IgD-negative memory B cell (primary cell): ENCODE data around the gene PDZK1IP1. TPM values are rescaled to one million over a fixed set of nuclear protein-coding genes. Genes with fewer than 3 reads are reported as not detected.

Source experiments
- H3K27ac Mint-ChIP-seq, 3 donors: one replicate each; pipeline ENCODE4 v1.8.0; 2020 to 2022; ENCODE audit warnings: mild to moderate bottlenecking in 3 of 3, mixed read lengths in 3 of 3, moderate library complexity in 1 of 3
- H3K27me3 Mint-ChIP-seq: one replicate; pipeline ENCODE4 v1.8.0; 2021; ENCODE audit warnings: mixed read lengths
- H3K36me3 Mint-ChIP-seq: one replicate; pipeline ENCODE4 v1.8.0; 2020; ENCODE audit warnings: mild to moderate bottlenecking, mixed read lengths
- H3K4me1 Mint-ChIP-seq, 3 donors: one replicate each; pipeline ENCODE4 v1.8.0; 2020 to 2022; ENCODE audit warnings: mixed read lengths in 3 of 3, mild to moderate bottlenecking in 1 of 3
- H3K4me3 Mint-ChIP-seq, 4 donors: one replicate each; pipeline ENCODE4 v1.8.0; 2020 to 2022; ENCODE audit warnings: mild to moderate bottlenecking in 4 of 4, mixed read lengths in 4 of 4, moderate library complexity in 3 of 4
- H3K9me3 Mint-ChIP-seq, 3 donors: one replicate each; pipeline ENCODE4 v1.8.0; 2020 to 2021; ENCODE audit warnings: mixed read lengths in 3 of 3, mild to moderate bottlenecking in 1 of 3
- polyA plus RNA-seq: library from polyadenylated mRNA; unstranded; fragments of 300-500 nt; fragmentation: Illumina TruSeq; gene quantifications from one replicate; pipeline ENCODE4 v1.2.3, GENCODE V29; 2021

The PDZK1IP1 gene
- polyA plus RNA-seq, 1 donor from 2014 or later: 1.1 TPM

- H3K4me3 Mint-ChIP-seq: no peak overlapping the region
- H3K9me3 Mint-ChIP-seq: no peaks in the 10 kb centered on the region
- peaks cover 20% of the 10 kb centered on the region for H3K27me3 Mint-ChIP-seq
- H3K36me3 Mint-ChIP-seq: no peaks in the 10 kb centered on the region
- no peak overlapping the region for H3K27ac Mint-ChIP-seq
- H3K4me1 Mint-ChIP-seq: peaks cover 0 to 6% (median 4%) of the 10 kb centered on the region in 3 donors
Measured at GRCh38 chr1:47183308-47184089, 6.3 kb downstream of the PDZK1IP1 start.

- H3K9me3 Mint-ChIP-seq: no peaks in the 10 kb centered on the region
- H3K4me1 Mint-ChIP-seq: peaks cover 0 to 6% (median 4%) of the 10 kb centered on the region in 3 donors
- no peak overlapping the region for H3K27ac Mint-ChIP-seq
- peaks cover 20% of the 10 kb centered on the region for H3K27me3 Mint-ChIP-seq
- no peak overlapping the region for H3K4me3 Mint-ChIP-seq
- H3K36me3 Mint-ChIP-seq: no peaks in the 10 kb centered on the region
Measured at GRCh38 chr1:47182676-47183235, 7.1 kb downstream of the PDZK1IP1 start.

- Mint-ChIP-seq H3K4me1 (peaks cover 0 to 6% (median 4%) of the 10 kb centered on the region in 3 donors), H3K36me3 (no peaks in the 10 kb centered on the region), H3K27ac (no peak overlapping the region), H3K4me3 (no peak overlapping the region), H3K27me3 (peaks cover 22% of the 10 kb centered on the region), H3K9me3 (no peaks in the 10 kb centered on the region)
Measured at GRCh38 chr1:47181955-47182675, 7.7 kb downstream of the PDZK1IP1 start.

- Mint-ChIP-seq H3K27ac (peak overlapping the region in 1 of 3 donors; percentile 43), H3K4me1 (peaks cover 0 to 6% (median 4%) of the 10 kb centered on the region in 3 donors), H3K4me3 (no peak overlapping the region), H3K9me3 (no peaks in the 10 kb centered on the region), H3K36me3 (no peaks in the 10 kb centered on the region), H3K27me3 (peaks cover 20% of the 10 kb centered on the region)
Measured at GRCh38 chr1:47181095-47181954, 8.5 kb downstream of the PDZK1IP1 start.

- Mint-ChIP-seq H3K27me3 (peaks cover 20% of the 10 kb centered on the region), H3K9me3 (no peaks in the 10 kb centered on the region), H3K4me1 (peaks cover 0 to 6% (median 4%) of the 10 kb centered on the region in 3 donors), H3K4me3 (no peak overlapping the region), H3K27ac (peak overlapping the region in 1 of 3 donors; percentile 2), H3K36me3 (no peaks in the 10 kb centered on the region)
Measured at GRCh38 chr1:47180603-47181094, 9.2 kb downstream of the PDZK1IP1 start.

- peaks cover 0 to 10% (median 6%) of the 10 kb centered on the region in 3 donors for H3K4me1 Mint-ChIP-seq
- H3K36me3 Mint-ChIP-seq: no peaks in the 10 kb centered on the region
- H3K27me3 Mint-ChIP-seq: peaks cover 20% of the 10 kb centered on the region
- peak overlapping the region in 1 of 3 donors; percentile 2 for H3K27ac Mint-ChIP-seq
- no peaks in the 10 kb centered on the region for H3K9me3 Mint-ChIP-seq
- H3K4me3 Mint-ChIP-seq: peak overlapping the region in 1 of 4 donors; percentile 10
Measured at GRCh38 chr1:47179988-47180563, 9.8 kb downstream of the PDZK1IP1 start.

GRCh38 chr1:47179017-47179987 lies 10.5 kb downstream of the PDZK1IP1 start:
- H3K27me3 Mint-ChIP-seq: peaks cover 20% of the 10 kb centered on the region
- no peaks in the 10 kb centered on the region for H3K9me3 Mint-ChIP-seq
- H3K27ac Mint-ChIP-seq: peak overlapping the region in 1 of 3 donors; percentile 54
- no peaks in the 10 kb centered on the region for H3K36me3 Mint-ChIP-seq
- peaks cover 0 to 10% (median 9%) of the 10 kb centered on the region in 3 donors for H3K4me1 Mint-ChIP-seq
- peak overlapping the region in 3 of 4 donors; percentile 47 to 69 (median 66) for H3K4me3 Mint-ChIP-seq

- H3K27me3 Mint-ChIP-seq: peaks cover 21% of the 10 kb centered on the region
- peaks cover 0 to 10% (median 9%) of the 10 kb centered on the region in 3 donors for H3K4me1 Mint-ChIP-seq
- H3K36me3 Mint-ChIP-seq: no peaks in the 10 kb centered on the region
- H3K27ac Mint-ChIP-seq: no peak overlapping the region
- no peak overlapping the region for H3K4me3 Mint-ChIP-seq
- H3K9me3 Mint-ChIP-seq: no peaks in the 10 kb centered on the region
Measured at GRCh38 chr1:47178654-47179016, 11.2 kb downstream of the PDZK1IP1 start.

GRCh38 chr1:47178020-47178419 lies 11.8 kb downstream of the PDZK1IP1 start:
- H3K36me3 Mint-ChIP-seq: no peaks in the 10 kb centered on the region
- no peaks in the 10 kb centered on the region for H3K9me3 Mint-ChIP-seq
- H3K4me3 Mint-ChIP-seq: no peak overlapping the region
- peaks cover 0 to 10% (median 9%) of the 10 kb centered on the region in 3 donors for H3K4me1 Mint-ChIP-seq
- H3K27me3 Mint-ChIP-seq: peaks cover 22% of the 10 kb centered on the region
- no peak overlapping the region for H3K27ac Mint-ChIP-seq

- Mint-ChIP-seq H3K4me3 (no peak overlapping the region), H3K36me3 (no peaks in the 10 kb centered on the region), H3K9me3 (no peaks in the 10 kb centered on the region), H3K4me1 (peaks cover 0 to 10% (median 9%) of the 10 kb centered on the region in 3 donors), H3K27me3 (peaks cover 17% of the 10 kb centered on the region), H3K27ac (no peak overlapping the region)
Measured at GRCh38 chr1:47175227-47175934, 14.5 kb downstream of the PDZK1IP1 start.

- Mint-ChIP-seq H3K36me3 (no peaks in the 10 kb centered on the region), H3K9me3 (no peaks in the 10 kb centered on the region), H3K4me3 (no peak overlapping the region), H3K27me3 (peaks cover 15% of the 10 kb centered on the region), H3K27ac (no peak overlapping the region), H3K4me1 (peaks cover 0 to 9% (median 8%) of the 10 kb centered on the region in 3 donors)
Measured at GRCh38 chr1:47174656-47175020, 15.2 kb downstream of the PDZK1IP1 start.

- Mint-ChIP-seq H3K9me3 (peaks cover 0 to 2% (median 0%) of the 10 kb centered on the region in 3 donors), H3K4me1 (peaks cover 0 to 5% (median 4%) of the 10 kb centered on the region in 3 donors), H3K4me3 (no peak overlapping the region), H3K36me3 (no peaks in the 10 kb centered on the region), H3K27ac (no peak overlapping the region), H3K27me3 (peaks cover 5% of the 10 kb centered on the region)
Measured at GRCh38 chr1:47172782-47173181, 17.1 kb downstream of the PDZK1IP1 start.

GRCh38 chr1:47164552-47164951 lies 25.3 kb downstream of the PDZK1IP1 start:
- H3K36me3 Mint-ChIP-seq: no peaks in the 10 kb centered on the region
- H3K27ac Mint-ChIP-seq: no peak overlapping the region
- no peak overlapping the region for H3K4me3 Mint-ChIP-seq
- no peaks in the 10 kb centered on the region for H3K4me1 Mint-ChIP-seq
- peaks cover 22% of the 10 kb centered on the region for H3K27me3 Mint-ChIP-seq
- H3K9me3 Mint-ChIP-seq: peaks cover 0 to 7% (median 6%) of the 10 kb centered on the region in 3 donors
